ENCODE data around the gene USP20.

Gene USP20

GRCh38 chr9:129918296-129918950, 83.2 kb downstream of the USP20 start:
- no peak for DNase-seq (ENCODE audit: low read depth in 2 of 2)

- DNase-seq (ENCODE audit: low read depth in 2 of 2), result no peak
Observed at GRCh38 chr9:129919277-129919676, 84.0 kb downstream of the USP20 start.

- DNase-seq (ENCODE audit: low read depth in 2 of 2), result no peak
Observed at GRCh38 chr9:129919841-129920240, 84.6 kb downstream of the USP20 start.

DNA sequence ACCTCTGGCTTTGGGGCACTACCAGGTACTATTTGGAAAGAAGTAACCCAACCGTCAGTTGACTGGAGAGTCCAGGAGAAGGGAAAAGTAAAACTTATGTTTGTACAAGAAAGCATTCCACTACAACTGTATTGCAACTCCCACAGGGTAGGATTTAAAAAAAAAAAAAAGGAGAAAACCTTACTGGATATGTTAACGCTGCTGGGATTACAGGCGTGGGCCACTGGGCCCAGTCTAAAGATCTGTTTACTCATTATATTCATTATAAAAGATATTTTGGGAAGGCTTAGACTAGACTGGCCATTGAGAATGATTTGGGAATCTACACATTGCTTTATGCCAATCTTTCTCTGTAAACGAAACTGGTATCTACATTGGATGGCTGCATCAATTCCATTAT, 86.6 kb downstream of the USP20 start:
- no peak for DNase-seq (ENCODE audit: low read depth in 2 of 2)

DNA sequence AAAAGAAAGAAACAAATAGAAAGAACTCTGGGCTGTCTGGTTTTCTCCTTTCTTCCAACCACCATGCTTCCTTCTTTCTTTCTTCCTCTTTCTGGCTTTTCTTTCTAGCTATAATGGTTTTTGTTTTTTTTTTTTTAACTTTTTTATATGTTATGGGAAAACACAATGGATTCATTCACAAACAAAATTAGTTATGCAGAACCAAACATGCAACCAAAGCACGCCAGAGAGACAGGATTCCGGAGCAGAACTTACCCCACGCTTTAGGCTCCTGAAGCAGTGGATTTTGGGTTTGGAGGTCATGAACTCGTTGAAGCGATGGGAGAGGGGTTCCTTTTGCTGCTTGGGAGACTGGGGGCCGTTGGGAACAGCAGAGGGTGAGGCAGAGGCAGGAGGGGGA, 88.3 kb downstream of the USP20 start:
- no peak for DNase-seq (ENCODE audit: low read depth in 2 of 2)

DNA sequence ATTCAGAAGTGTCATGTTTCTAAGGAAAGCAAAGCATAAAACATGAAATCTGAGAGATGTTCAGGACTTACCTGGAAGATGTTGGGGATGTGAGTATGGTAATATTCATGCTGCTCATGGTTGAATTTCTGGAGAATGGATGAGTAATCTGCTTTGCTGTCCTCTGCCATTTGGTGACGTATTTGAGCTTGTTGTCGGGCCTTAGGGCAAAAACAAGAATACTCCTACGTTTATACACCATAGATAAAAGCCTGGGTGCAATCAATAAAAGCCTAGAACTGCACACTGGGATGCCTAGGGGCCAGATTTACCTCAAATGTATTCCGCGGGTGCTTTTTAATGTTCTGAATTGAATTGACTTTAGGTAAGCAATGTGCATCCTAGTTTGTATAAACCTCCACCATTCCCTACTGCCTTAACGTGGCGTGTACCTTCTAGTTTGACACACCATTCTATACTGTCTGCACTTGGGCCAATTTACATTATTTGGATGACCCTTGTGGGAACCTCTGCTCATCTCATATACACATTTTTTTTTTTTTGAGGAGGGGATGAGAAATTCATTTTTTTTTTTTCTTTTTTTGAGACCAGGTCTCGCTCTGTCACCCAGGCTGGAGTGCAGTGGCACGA, 94.4 kb downstream of the USP20 start:
- no peak for DNase-seq (ENCODE audit: low read depth in 2 of 2)

DNA sequence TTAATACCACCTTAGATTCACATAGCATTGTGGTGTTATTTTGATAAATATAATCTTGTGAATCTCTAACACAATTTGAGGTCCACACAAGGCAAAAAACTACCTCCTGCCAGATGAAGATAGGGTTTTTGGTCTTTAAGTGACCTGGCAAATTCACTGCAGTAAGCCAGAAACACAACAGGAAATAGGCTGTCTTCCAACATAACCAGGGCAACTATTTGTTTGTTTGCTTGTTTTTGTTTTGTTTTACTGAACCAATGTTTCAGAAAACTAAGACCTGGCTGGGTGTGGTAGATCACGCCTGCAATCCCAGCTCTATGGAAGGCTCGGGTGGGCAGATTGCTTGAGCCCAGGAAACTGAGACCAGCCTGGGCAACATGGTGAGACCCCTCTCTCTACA, 95.5 kb downstream of the USP20 start:
- DNase-seq (ENCODE audit: low read depth in 2 of 2), result no peak
